WTC11 (cell line): ENCODE measurements around the gene SUMO1. TPM values are rescaled to one million over a fixed set of nuclear protein-coding genes. Genes with fewer than 3 reads are reported as not detected.

Source experiments
- ATAC-seq: fragments of 200-7000 bp; cut with Tn5 transposase; 2 replicates; pipeline ENCODE4 v1.10.0; 2021; ENCODE audit warnings: mild to moderate bottlenecking, moderate library complexity
- Bru-seq: library from RNA; stranded (reverse); fragments of 400-500 nt; gene quantifications from one replicate; lab custom pipeline; 2021; lab: Mats Ljungman, UMichigan
- CTCF ChIA-PET: fragments of 300-600 bp; sonication (Branson Sonifier 250); formaldehyde crosslinking; loops from one replicate; lab custom pipeline; 2021; ENCODE audit warnings: antibody characterized with exemption; lab: Charles Lee
- POLR2A ChIA-PET: fragments of 350-600 bp; sonication (Branson Sonifier 250); formaldehyde crosslinking; loops from one replicate; lab custom pipeline; 2021; ENCODE audit warnings: antibody characterized with exemption; lab: Charles Lee
- DNase-seq: peaks from one replicate; pipeline ENCODE4 v3.0.0; 2021; ENCODE audit warnings: low spot score
- H3K27ac Mint-ChIP-seq: 2 replicates; pipeline ENCODE4 v1.8.0; 2021; ENCODE audit warnings: mixed read lengths
- H3K27me3 Mint-ChIP-seq: 2 replicates; pipeline ENCODE4 v1.8.0; 2021; ENCODE audit warnings: low read depth, mild to moderate bottlenecking, moderate library complexity, mixed read lengths
- H3K36me3 Mint-ChIP-seq: 2 replicates; pipeline ENCODE4 v1.8.0; 2021; ENCODE audit warnings: mixed read lengths
- H3K4me1 Mint-ChIP-seq: 2 replicates; pipeline ENCODE4 v1.8.0; 2022; ENCODE audit warnings: mixed read lengths
- H3K4me3 Mint-ChIP-seq: 2 replicates; pipeline ENCODE4 v1.8.0; 2021; ENCODE audit warnings: mild to moderate bottlenecking, moderate library complexity, mixed read lengths
- H3K9me3 Mint-ChIP-seq: 2 replicates; pipeline ENCODE4 v1.8.0; 2021; ENCODE audit warnings: mixed read lengths
- ARID4B ChIP-seq: sonication (generic); formaldehyde crosslinking; IDR thresholded peaks from 2 replicates; pipeline ENCODE4 v1.8.0; 2023; ENCODE audit warnings: missing genetic modification reagents, mild to moderate bottlenecking, borderline replicate concordance
- ATF2 ChIP-seq: sonication (generic); formaldehyde crosslinking; IDR thresholded peaks from 2 replicates; pipeline ENCODE4 v1.8.1; 2022; ENCODE audit warnings: low read depth, missing genetic modification reagents, borderline replicate concordance
- CREM ChIP-seq: sonication (generic); formaldehyde crosslinking; IDR thresholded peaks from 2 replicates; pipeline ENCODE4 v1.8.1; 2022; ENCODE audit warnings: mild to moderate bottlenecking, missing genetic modification reagents, moderate library complexity
- ETV6 ChIP-seq: sonication (generic); formaldehyde crosslinking; IDR thresholded peaks from 2 replicates; pipeline ENCODE4 v1.8.1; 2022; ENCODE audit warnings: mild to moderate bottlenecking, missing genetic modification reagents
- FOXK1 ChIP-seq: sonication (generic); formaldehyde crosslinking; IDR thresholded peaks from 2 replicates; pipeline ENCODE4 v1.8.0; 2022; ENCODE audit warnings: mild to moderate bottlenecking, moderate library complexity, missing genetic modification reagents
- NFE2L1 ChIP-seq: sonication (generic); formaldehyde crosslinking; IDR thresholded peaks from 2 replicates; pipeline ENCODE4 v1.8.1; 2023; ENCODE audit warnings: missing genetic modification reagents
- SMAD3 ChIP-seq: sonication (generic); formaldehyde crosslinking; IDR thresholded peaks from 2 replicates; pipeline ENCODE4 v1.8.0; 2022; ENCODE audit warnings: missing genetic modification reagents, mild to moderate bottlenecking, borderline replicate concordance
- SMAD4 ChIP-seq: sonication (generic); formaldehyde crosslinking; IDR thresholded peaks from 2 replicates; pipeline ENCODE4 v1.8.0; 2022; ENCODE audit warnings: mild to moderate bottlenecking, missing genetic modification reagents
- SP1 ChIP-seq: sonication (generic); formaldehyde crosslinking; conservative IDR thresholded peaks from 2 replicates; pipeline ENCODE4 v1.8.1; 2022; ENCODE audit warnings: missing genetic modification reagents
- TEAD1 ChIP-seq: sonication (generic); formaldehyde crosslinking; IDR thresholded peaks from 2 replicates; pipeline ENCODE4 v1.8.0; 2022; ENCODE audit warnings: mild to moderate bottlenecking, missing genetic modification reagents
- ZMAT4 ChIP-seq: fragments of 250-450 bp; sonication (Bioruptor Pico); IDR thresholded peaks from 2 replicates; pipeline ENCODE4 v1.9.0; 2021; ENCODE audit warnings: mild to moderate bottlenecking
- ZNF281 ChIP-seq: sonication (generic); formaldehyde crosslinking; IDR thresholded peaks from 2 replicates; pipeline ENCODE4 v1.8.0; 2023; ENCODE audit warnings: mild to moderate bottlenecking, missing genetic modification reagents
- long read RNA-seq, 3 experiments: library from RNA in 1 of 3; library from capped mRNA in 1 of 3; library from polyadenylated mRNA in 1 of 3; unstranded in 2 of 3; stranded (forward) in 1 of 3; transcript quantifications; one replicate each; pipeline ENCODE4 v2.0.0, GENCODE V29; 2021
- total RNA-seq: library from RNA; stranded (reverse); gene quantifications from 3 replicates; pipeline ENCODE4 v1.2.3, GENCODE V29; 2021
- TF ChIP-seq, protein P1 (sequence below): sonication (generic); formaldehyde crosslinking; IDR thresholded peaks from 2 replicates; pipeline ENCODE4 v1.8.1; 2023; ENCODE audit warnings: mild to moderate bottlenecking, moderate library complexity, missing genetic modification reagents
- TF ChIP-seq, protein P2 (sequence below): sonication (generic); formaldehyde crosslinking; IDR thresholded peaks from 2 replicates; pipeline ENCODE4 v1.8.1; 2023; ENCODE audit warnings: mild to moderate bottlenecking, missing genetic modification reagents
- TF ChIP-seq, protein P3 (sequence below): sonication (generic); formaldehyde crosslinking; conservative IDR thresholded peaks from 2 replicates; pipeline ENCODE4 v1.8.1; 2023; ENCODE audit warnings: mild to moderate bottlenecking, low read depth, missing genetic modification reagents, moderate library complexity

The SUMO1 gene
- 172 to 181 TPM (median 172 TPM) in 3 replicates for total RNA-seq
- Bru-seq, nascent RNA, result percentile 89 among the genes with signal in this experiment
- long read RNA-seq, experiment 1, transcript SUMO1-202 (6 exons, 1,071 nt), result minor isoform, 6 of 867 reads
- long read RNA-seq, experiment 1, transcript SUMO1-205 (5 exons, 534 nt), result minor isoform, 17 of 867 reads
- long read RNA-seq, experiment 1, transcript SUMO1-203 (5 exons, 1,536 nt), result major isoform, 797 of 867 reads
- long read RNA-seq, experiment 1, transcript SUMO1-201 (4 exons, 831 nt), result minor isoform, 11 of 867 reads
- long read RNA-seq, experiment 1, partial matches to known transcripts, result 4 of 867 reads
- long read RNA-seq, experiment 1, other reads (novel, unspliced or antisense), result 26 of 867 reads
- long read RNA-seq, experiment 2, transcript SUMO1-203 (5 exons, 1,536 nt), result major isoform, 273 of 389 reads
- long read RNA-seq, experiment 2, transcript SUMO1-201 (4 exons, 831 nt), result minor isoform, 8 of 389 reads
- long read RNA-seq, experiment 2, transcript SUMO1-202 (6 exons, 1,071 nt), result minor isoform, 5 of 389 reads
- long read RNA-seq, experiment 2, transcript SUMO1-205 (5 exons, 534 nt), result minor isoform, 8 of 389 reads
- long read RNA-seq, experiment 2, partial matches to known transcripts, result 20 of 389 reads
- long read RNA-seq, experiment 2, other reads (novel, unspliced or antisense), result 74 of 389 reads
- long read RNA-seq, experiment 3, transcript SUMO1-205 (5 exons, 534 nt), result minor isoform, 23 of 1,710 reads
- long read RNA-seq, experiment 3, transcript SUMO1-203 (5 exons, 1,536 nt), result major isoform, 1,624 of 1,710 reads
- long read RNA-seq, experiment 3, transcript SUMO1-201 (4 exons, 831 nt), result minor isoform, 22 of 1,710 reads
- long read RNA-seq, experiment 3, partial matches to known transcripts, result 3 of 1,710 reads
- long read RNA-seq, experiment 3, other reads (novel, unspliced or antisense), result 32 of 1,710 reads

- Mint-ChIP-seq H3K4me3 (peak within 1 kb of the TSS; percentile 97), H3K27ac (peak within 1 kb of the TSS; percentile 98), H3K27me3 (no peaks in the 10 kb centered on the region), H3K4me1 (peaks cover 21% of the 10 kb centered on the region), H3K36me3 (no peaks in the 10 kb centered on the region), H3K9me3 (no peaks in the 10 kb centered on the region)
- ChIA-PET POLR2A (interaction anchor here (0.6 to 2.2 kb wide), 5 partner anchors 10 to 31 kb away, joined by 3 to 13 read pairs (median 4); no protein-coding TSS in a partner anchor), CTCF (no interaction called here)
- ATAC-seq (peak; percentile 89), DNase-seq (peak; percentile 93)
- TF ChIP-seq NFE2L1 (CRISPR knock-in tag) (peak; percentile 92), ARID4B (peak; percentile 81; the same call in 1 of the 2 replicates), ZMAT4 (CRISPR knock-in tag) (no peak), TEAD1 (CRISPR knock-in tag) (peak; percentile 79; the same call in 1 of the 2 replicates), CREM (CRISPR knock-in tag) (peak; percentile 90; the same call in 1 of the 2 replicates), FOXK1 (CRISPR knock-in tag) (peak; percentile 96), SP1 (peak; percentile 54; the same call in 1 of the 2 replicates), SMAD4 (CRISPR knock-in tag) (no peak), ATF2 (peak; percentile 55; the same call in 1 of the 2 replicates), SMAD3 (CRISPR knock-in tag) (0 out of 2 replicates have a peak, but pooled peaks have one; percentile 23), ZNF281 (CRISPR knock-in tag) (peak; percentile 90), ETV6 (CRISPR knock-in tag) (peak; percentile 83)
- TF ChIP-seq, protein P1, sequence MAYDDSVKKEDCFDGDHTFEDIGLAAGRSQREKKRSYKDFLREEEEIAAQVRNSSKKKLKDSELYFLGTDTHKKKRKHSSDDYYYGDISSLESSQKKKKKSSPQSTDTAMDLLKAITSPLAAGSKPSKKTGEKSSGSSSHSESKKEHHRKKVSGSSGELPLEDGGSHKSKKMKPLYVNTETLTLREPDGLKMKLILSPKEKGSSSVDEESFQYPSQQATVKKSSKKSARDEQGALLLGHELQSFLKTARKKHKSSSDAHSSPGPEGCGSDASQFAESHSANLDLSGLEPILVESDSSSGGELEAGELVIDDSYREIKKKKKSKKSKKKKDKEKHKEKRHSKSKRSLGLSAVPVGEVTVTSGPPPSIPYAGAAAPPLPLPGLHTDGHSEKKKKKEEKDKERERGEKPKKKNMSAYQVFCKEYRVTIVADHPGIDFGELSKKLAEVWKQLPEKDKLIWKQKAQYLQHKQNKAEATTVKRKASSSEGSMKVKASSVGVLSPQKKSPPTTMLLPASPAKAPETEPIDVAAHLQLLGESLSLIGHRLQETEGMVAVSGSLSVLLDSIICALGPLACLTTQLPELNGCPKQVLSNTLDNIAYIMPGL (CRISPR knock-in tag), result peak; percentile 55; the same call in 1 of the 2 replicates
- TF ChIP-seq, protein P2, sequence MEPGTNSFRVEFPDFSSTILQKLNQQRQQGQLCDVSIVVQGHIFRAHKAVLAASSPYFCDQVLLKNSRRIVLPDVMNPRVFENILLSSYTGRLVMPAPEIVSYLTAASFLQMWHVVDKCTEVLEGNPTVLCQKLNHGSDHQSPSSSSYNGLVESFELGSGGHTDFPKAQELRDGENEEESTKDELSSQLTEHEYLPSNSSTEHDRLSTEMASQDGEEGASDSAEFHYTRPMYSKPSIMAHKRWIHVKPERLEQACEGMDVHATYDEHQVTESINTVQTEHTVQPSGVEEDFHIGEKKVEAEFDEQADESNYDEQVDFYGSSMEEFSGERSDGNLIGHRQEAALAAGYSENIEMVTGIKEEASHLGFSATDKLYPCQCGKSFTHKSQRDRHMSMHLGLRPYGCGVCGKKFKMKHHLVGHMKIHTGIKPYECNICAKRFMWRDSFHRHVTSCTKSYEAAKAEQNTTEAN, result peak; percentile 89
- TF ChIP-seq, protein P3, sequence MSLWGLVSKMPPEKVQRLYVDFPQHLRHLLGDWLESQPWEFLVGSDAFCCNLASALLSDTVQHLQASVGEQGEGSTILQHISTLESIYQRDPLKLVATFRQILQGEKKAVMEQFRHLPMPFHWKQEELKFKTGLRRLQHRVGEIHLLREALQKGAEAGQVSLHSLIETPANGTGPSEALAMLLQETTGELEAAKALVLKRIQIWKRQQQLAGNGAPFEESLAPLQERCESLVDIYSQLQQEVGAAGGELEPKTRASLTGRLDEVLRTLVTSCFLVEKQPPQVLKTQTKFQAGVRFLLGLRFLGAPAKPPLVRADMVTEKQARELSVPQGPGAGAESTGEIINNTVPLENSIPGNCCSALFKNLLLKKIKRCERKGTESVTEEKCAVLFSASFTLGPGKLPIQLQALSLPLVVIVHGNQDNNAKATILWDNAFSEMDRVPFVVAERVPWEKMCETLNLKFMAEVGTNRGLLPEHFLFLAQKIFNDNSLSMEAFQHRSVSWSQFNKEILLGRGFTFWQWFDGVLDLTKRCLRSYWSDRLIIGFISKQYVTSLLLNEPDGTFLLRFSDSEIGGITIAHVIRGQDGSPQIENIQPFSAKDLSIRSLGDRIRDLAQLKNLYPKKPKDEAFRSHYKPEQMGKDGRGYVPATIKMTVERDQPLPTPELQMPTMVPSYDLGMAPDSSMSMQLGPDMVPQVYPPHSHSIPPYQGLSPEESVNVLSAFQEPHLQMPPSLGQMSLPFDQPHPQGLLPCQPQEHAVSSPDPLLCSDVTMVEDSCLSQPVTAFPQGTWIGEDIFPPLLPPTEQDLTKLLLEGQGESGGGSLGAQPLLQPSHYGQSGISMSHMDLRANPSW (CRISPR knock-in tag), result no peak
These were observed at the start of gene SUMO1 for GRCh38 chr2:202238234-202239197. Gene SUMO1 (minus strand): TSS chr2:202238597. CDS start chr2:202238451, 146 bp downstream.
